GM19351 (cell line): Measurements from ENCODE around the gene PLPPR5.

Experiments used
- ATAC-seq: cut with Tn5 transposase; IDR thresholded peaks from one replicate; pipeline ENCODE4 v1.9.1; 2021; ENCODE audit warnings: mild to moderate bottlenecking, moderate library complexity; ENCODE audit not compliant: unreplicated experiment

Gene PLPPR5

GRCh38 chr1:98969798-98970490 lies 34.7 kb downstream of the PLPPR5 start:
- no peak for ATAC-seq

GRCh38 chr1:98967122-98967521 lies 37.5 kb downstream of the PLPPR5 start:
- no peak for ATAC-seq

GRCh38 chr1:98965394-98965793 lies 39.3 kb downstream of the PLPPR5 start:
- ATAC-seq: no peak

GRCh38 chr1:98964198-98964597 lies 40.5 kb downstream of the PLPPR5 start:
- no peak for ATAC-seq

- no peak for ATAC-seq
Observed at GRCh38 chr1:98963064-98963758, 41.5 kb downstream of the PLPPR5 start.

- ATAC-seq: no peak
Observed at GRCh38 chr1:98962156-98962555, 42.5 kb downstream of the PLPPR5 start.

GRCh38 chr1:98949621-98950020 lies 55.0 kb downstream of the PLPPR5 start:
- no peak for ATAC-seq

GRCh38 chr1:98949166-98949565 lies 55.5 kb downstream of the PLPPR5 start:
- no peak for ATAC-seq

- ATAC-seq: no peak
Observed at GRCh38 chr1:98947071-98947470, 57.6 kb downstream of the PLPPR5 start.

GRCh38 chr1:98940722-98941079 lies 64.0 kb downstream of the PLPPR5 start:
- no peak for ATAC-seq

GRCh38 chr1:98940069-98940721 lies 64.5 kb downstream of the PLPPR5 start:
- ATAC-seq: no peak

GRCh38 chr1:98939471-98939870 lies 65.2 kb downstream of the PLPPR5 start:
- no peak for ATAC-seq

- no peak for ATAC-seq
Observed at GRCh38 chr1:98937347-98937746, 67.3 kb downstream of the PLPPR5 start.

GRCh38 chr1:98932184-98932583 lies 72.5 kb downstream of the PLPPR5 start:
- ATAC-seq: no peak

GRCh38 chr1:98931128-98931835 lies 73.4 kb downstream of the PLPPR5 start:
- ATAC-seq: no peak

GRCh38 chr1:98929437-98929836 lies 75.2 kb downstream of the PLPPR5 start:
- no peak for ATAC-seq

- no peak for ATAC-seq
Observed at GRCh38 chr1:98926597-98926996, 78.1 kb downstream of the PLPPR5 start.

- no peak for ATAC-seq
Observed at GRCh38 chr1:98924977-98925376, 79.7 kb downstream of the PLPPR5 start.

GRCh38 chr1:98923667-98924066 lies 81.0 kb downstream of the PLPPR5 start:
- ATAC-seq: no peak

GRCh38 chr1:98921817-98922216 lies 82.8 kb downstream of the PLPPR5 start:
- ATAC-seq: no peak

GRCh38 chr1:98920441-98921110 lies 84.1 kb downstream of the PLPPR5 start:
- no peak for ATAC-seq
